HL-60 (cell line): ENCODE data around the gene SLC52A1.

Experiments used
- GABPA ChIP-seq: IDR thresholded peaks from 2 replicates; pipeline ENCODE4 v1.6.1; 2012; ENCODE audit warnings: low read depth
- POLR2AphosphoS5 ChIP-seq: IDR thresholded peaks from 2 replicates; pipeline ENCODE4 v1.6.1; 2012; ENCODE audit warnings: low read depth
- TF ChIP-seq, protein P1 (sequence below): IDR thresholded peaks from one replicate; pipeline ENCODE4 v1.5.1; 2011; ENCODE audit warnings: low read length, control low read depth, inconsistent platforms; ENCODE audit not compliant: insufficient read depth

DNA sequence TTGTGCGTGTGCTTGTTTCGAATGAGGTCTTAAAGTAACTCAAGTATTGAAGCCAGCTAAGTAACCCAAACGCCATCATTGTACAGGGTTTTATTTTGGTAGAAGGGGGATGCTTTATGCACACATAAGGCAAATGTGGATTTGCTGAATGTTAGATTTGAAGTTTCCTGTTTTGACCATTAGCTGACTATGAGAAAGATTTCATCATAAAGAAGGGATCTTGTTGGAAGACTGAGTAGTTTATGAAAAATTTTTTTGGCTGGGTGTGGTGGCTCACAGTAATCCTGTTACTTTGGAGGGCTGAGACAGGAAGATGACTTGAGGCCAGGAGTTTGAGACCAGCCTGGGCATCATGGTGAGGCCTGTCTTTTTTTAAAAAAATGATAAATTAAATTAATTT, 33.0 kb upstream of the SLC52A1 start:
- TF ChIP-seq, protein P1, sequence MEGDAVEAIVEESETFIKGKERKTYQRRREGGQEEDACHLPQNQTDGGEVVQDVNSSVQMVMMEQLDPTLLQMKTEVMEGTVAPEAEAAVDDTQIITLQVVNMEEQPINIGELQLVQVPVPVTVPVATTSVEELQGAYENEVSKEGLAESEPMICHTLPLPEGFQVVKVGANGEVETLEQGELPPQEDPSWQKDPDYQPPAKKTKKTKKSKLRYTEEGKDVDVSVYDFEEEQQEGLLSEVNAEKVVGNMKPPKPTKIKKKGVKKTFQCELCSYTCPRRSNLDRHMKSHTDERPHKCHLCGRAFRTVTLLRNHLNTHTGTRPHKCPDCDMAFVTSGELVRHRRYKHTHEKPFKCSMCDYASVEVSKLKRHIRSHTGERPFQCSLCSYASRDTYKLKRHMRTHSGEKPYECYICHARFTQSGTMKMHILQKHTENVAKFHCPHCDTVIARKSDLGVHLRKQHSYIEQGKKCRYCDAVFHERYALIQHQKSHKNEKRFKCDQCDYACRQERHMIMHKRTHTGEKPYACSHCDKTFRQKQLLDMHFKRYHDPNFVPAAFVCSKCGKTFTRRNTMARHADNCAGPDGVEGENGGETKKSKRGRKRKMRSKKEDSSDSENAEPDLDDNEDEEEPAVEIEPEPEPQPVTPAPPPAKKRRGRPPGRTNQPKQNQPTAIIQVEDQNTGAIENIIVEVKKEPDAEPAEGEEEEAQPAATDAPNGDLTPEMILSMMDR = no peak
- TF ChIP-seq GABPA (no peak), POLR2AphosphoS5 (no peak)
